Measurements from ENCODE around the gene MAML2. TPM values are rescaled to one million over a fixed set of nuclear protein-coding genes. Genes with fewer than 3 reads are reported as not detected.

MAML2 gene
- total and polyA plus RNA-seq, 2 of the 13 experiments (the other 11 are each of a cell fraction or from before 2014, with no cell fraction given): 2.3 to 25.9 TPM

DNA sequence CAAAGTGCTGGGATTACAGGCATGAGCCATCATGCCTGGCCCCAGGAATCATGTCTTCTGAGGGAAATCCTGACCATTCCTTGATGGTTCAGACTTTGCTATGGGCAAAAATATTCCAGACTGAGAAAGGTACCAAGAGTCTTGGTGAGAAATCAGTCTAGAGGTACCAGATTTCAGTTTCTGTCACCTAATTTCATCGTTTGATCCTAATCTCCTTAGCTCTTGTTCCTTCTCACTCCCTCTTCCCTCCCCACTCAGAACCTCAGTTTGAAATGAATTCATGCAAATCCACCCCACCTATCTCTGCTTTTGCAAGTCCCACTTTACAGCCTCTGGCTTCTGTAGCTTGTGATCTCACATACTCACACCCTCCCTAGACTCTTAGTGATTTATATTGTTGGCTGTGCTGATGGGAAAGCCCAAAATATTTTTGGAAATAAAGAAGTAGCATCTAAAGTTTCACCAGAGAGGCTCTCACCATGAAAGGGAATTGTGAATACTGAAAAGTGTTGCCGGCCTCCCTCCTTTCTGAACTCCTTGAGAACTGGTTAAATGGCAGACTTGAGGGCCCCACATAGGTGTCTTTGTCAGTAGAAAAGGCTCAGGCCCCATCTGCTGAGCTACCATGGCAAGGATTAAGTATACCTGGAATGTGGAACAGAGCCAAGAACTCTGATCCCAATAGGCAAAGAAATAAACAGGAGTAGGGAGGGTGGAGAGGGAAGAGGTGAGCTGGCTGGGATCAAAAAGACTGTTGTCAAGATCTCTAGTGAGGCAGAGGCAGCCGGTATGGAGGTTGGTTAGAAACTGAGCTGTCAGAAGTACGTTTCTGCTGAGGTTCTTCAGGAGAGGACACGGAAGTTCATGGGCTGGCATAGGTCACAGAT is 228.6 kb downstream of the MAML2 start (continued):
- TF ChIP-seq, protein P1, sequence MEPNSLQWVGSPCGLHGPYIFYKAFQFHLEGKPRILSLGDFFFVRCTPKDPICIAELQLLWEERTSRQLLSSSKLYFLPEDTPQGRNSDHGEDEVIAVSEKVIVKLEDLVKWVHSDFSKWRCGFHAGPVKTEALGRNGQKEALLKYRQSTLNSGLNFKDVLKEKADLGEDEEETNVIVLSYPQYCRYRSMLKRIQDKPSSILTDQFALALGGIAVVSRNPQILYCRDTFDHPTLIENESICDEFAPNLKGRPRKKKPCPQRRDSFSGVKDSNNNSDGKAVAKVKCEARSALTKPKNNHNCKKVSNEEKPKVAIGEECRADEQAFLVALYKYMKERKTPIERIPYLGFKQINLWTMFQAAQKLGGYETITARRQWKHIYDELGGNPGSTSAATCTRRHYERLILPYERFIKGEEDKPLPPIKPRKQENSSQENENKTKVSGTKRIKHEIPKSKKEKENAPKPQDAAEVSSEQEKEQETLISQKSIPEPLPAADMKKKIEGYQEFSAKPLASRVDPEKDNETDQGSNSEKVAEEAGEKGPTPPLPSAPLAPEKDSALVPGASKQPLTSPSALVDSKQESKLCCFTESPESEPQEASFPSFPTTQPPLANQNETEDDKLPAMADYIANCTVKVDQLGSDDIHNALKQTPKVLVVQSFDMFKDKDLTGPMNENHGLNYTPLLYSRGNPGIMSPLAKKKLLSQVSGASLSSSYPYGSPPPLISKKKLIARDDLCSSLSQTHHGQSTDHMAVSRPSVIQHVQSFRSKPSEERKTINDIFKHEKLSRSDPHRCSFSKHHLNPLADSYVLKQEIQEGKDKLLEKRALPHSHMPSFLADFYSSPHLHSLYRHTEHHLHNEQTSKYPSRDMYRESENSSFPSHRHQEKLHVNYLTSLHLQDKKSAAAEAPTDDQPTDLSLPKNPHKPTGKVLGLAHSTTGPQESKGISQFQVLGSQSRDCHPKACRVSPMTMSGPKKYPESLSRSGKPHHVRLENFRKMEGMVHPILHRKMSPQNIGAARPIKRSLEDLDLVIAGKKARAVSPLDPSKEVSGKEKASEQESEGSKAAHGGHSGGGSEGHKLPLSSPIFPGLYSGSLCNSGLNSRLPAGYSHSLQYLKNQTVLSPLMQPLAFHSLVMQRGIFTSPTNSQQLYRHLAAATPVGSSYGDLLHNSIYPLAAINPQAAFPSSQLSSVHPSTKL (CRISPR knock-in tag; IDR thresholded peaks at IDR 0.05): peak; percentile 36; the same call in 1 of the 2 replicates
- no peak for TF ChIP-seq NRL (CRISPR knock-in tag; IDR thresholded peaks at IDR 0.05; ENCODE audit: borderline replicate concordance)
- no peak for TF ChIP-seq XBP1 (CRISPR knock-in tag; IDR thresholded peaks at IDR 0.05)
- TF ChIP-seq, protein P2, sequence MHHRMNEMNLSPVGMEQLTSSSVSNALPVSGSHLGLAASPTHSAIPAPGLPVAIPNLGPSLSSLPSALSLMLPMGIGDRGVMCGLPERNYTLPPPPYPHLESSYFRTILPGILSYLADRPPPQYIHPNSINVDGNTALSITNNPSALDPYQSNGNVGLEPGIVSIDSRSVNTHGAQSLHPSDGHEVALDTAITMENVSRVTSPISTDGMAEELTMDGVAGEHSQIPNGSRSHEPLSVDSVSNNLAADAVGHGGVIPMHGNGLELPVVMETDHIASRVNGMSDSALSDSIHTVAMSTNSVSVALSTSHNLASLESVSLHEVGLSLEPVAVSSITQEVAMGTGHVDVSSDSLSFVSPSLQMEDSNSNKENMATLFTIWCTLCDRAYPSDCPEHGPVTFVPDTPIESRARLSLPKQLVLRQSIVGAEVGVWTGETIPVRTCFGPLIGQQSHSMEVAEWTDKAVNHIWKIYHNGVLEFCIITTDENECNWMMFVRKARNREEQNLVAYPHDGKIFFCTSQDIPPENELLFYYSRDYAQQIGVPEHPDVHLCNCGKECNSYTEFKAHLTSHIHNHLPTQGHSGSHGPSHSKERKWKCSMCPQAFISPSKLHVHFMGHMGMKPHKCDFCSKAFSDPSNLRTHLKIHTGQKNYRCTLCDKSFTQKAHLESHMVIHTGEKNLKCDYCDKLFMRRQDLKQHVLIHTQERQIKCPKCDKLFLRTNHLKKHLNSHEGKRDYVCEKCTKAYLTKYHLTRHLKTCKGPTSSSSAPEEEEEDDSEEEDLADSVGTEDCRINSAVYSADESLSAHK (CRISPR knock-in tag; IDR thresholded peaks at IDR 0.05; ENCODE audit: borderline replicate concordance): no peak
- TF ChIP-seq, protein P3, sequence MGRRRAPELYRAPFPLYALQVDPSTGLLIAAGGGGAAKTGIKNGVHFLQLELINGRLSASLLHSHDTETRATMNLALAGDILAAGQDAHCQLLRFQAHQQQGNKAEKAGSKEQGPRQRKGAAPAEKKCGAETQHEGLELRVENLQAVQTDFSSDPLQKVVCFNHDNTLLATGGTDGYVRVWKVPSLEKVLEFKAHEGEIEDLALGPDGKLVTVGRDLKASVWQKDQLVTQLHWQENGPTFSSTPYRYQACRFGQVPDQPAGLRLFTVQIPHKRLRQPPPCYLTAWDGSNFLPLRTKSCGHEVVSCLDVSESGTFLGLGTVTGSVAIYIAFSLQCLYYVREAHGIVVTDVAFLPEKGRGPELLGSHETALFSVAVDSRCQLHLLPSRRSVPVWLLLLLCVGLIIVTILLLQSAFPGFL (CRISPR knock-in tag; IDR thresholded peaks at IDR 0.05): no peak
- no peak for TF ChIP-seq GATA4 (IDR thresholded peaks at IDR 0.05; ENCODE audit: borderline replicate concordance, low read depth)
- TF ChIP-seq ZNF616 (CRISPR knock-in tag; IDR thresholded peaks at IDR 0.05; ENCODE audit: low read depth): no peak
- TF ChIP-seq, protein P4, sequence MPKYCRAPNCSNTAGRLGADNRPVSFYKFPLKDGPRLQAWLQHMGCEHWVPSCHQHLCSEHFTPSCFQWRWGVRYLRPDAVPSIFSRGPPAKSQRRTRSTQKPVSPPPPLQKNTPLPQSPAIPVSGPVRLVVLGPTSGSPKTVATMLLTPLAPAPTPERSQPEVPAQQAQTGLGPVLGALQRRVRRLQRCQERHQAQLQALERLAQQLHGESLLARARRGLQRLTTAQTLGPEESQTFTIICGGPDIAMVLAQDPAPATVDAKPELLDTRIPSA (CRISPR knock-in tag; IDR thresholded peaks at IDR 0.05; ENCODE audit: borderline replicate concordance): no peak
- TF ChIP-seq ZSCAN30 (CRISPR knock-in tag; IDR thresholded peaks at IDR 0.05): no peak
- TF ChIP-seq, protein P5, sequence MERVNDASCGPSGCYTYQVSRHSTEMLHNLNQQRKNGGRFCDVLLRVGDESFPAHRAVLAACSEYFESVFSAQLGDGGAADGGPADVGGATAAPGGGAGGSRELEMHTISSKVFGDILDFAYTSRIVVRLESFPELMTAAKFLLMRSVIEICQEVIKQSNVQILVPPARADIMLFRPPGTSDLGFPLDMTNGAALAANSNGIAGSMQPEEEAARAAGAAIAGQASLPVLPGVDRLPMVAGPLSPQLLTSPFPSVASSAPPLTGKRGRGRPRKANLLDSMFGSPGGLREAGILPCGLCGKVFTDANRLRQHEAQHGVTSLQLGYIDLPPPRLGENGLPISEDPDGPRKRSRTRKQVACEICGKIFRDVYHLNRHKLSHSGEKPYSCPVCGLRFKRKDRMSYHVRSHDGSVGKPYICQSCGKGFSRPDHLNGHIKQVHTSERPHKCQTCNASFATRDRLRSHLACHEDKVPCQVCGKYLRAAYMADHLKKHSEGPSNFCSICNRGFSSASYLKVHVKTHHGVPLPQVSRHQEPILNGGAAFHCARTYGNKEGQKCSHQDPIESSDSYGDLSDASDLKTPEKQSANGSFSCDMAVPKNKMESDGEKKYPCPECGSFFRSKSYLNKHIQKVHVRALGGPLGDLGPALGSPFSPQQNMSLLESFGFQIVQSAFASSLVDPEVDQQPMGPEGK (CRISPR knock-in tag; IDR thresholded peaks at IDR 0.05): no peak
- TF ChIP-seq, protein P6, sequence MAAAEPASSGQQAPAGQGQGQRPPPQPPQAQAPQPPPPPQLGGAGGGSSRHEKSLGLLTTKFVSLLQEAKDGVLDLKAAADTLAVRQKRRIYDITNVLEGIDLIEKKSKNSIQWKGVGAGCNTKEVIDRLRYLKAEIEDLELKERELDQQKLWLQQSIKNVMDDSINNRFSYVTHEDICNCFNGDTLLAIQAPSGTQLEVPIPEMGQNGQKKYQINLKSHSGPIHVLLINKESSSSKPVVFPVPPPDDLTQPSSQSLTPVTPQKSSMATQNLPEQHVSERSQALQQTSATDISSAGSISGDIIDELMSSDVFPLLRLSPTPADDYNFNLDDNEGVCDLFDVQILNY (CRISPR knock-in tag; conservative IDR thresholded peaks at IDR 0.05): no peak
